ENCODE results near the gene ZMYND12. TPM values are rescaled to one million over a fixed set of nuclear protein-coding genes. Genes with fewer than 3 reads are reported as not detected.
"Not testable (repeated sequence)": the region's sequence is repeated elsewhere in the genome, so short reads cannot be mapped to it uniquely, and the experiment has no call there.

ZMYND12 gene
- total RNA-seq, result 4.3 TPM

GRCh38 chr1:42456010-42456753 is at the start of gene ZMYND12, which contains the start of gene PPCS:
Gene ZMYND12 (minus strand): TSS chr1:42456022. CDS start chr1:42455997, 25 bp downstream.
Gene PPCS (plus strand): TSS chr1:42456543. CDS start chr1:42456566, 23 bp downstream.
- DNase-seq (ENCODE audit: low read depth in 2 of 3, low spot score in 2 of 3), result peak; percentile 87 to 92 (median 92)

GRCh38 chr1:42504535-42505128 is 48.8 kb upstream of the ZMYND12 start:
- DNase-seq (ENCODE audit: low read depth in 2 of 3, low spot score in 2 of 3), result no peak

GRCh38 chr1:42502031-42502430 is 46.2 kb upstream of the ZMYND12 start:
- not testable (repeated sequence) for DNase-seq (ENCODE audit: low read depth in 2 of 3, low spot score in 2 of 3)

GRCh38 chr1:42490237-42490636 is 34.4 kb upstream of the ZMYND12 start:
- DNase-seq (ENCODE audit: low read depth in 2 of 3, low spot score in 2 of 3), result no peak

- no peak for DNase-seq (ENCODE audit: low read depth in 2 of 3, low spot score in 2 of 3)
Observed at GRCh38 chr1:42484382-42484781, 28.6 kb upstream of the ZMYND12 start.

- no peak for DNase-seq (ENCODE audit: low read depth in 2 of 3, low spot score in 2 of 3)
Observed at GRCh38 chr1:42482635-42483153, 26.9 kb upstream of the ZMYND12 start.

- no peak for DNase-seq (ENCODE audit: low read depth in 2 of 3, low spot score in 2 of 3)
Observed at GRCh38 chr1:42480921-42481320, 25.1 kb upstream of the ZMYND12 start.

- no peak for DNase-seq (ENCODE audit: low read depth in 2 of 3, low spot score in 2 of 3)
Observed at GRCh38 chr1:42479621-42480020, 23.8 kb upstream of the ZMYND12 start.

- no peak for DNase-seq (ENCODE audit: low read depth in 2 of 3, low spot score in 2 of 3)
Observed at GRCh38 chr1:42477775-42478174, 22.0 kb upstream of the ZMYND12 start.

- DNase-seq (ENCODE audit: low read depth in 2 of 3, low spot score in 2 of 3), result not testable (repeated sequence)
Observed at GRCh38 chr1:42477354-42477753, 21.5 kb upstream of the ZMYND12 start.

GRCh38 chr1:42476605-42477004 is 20.8 kb upstream of the ZMYND12 start:
- DNase-seq (ENCODE audit: low read depth in 2 of 3, low spot score in 2 of 3), result no peak

GRCh38 chr1:42469727-42470126 is 13.9 kb upstream of the ZMYND12 start:
- DNase-seq (ENCODE audit: low read depth in 2 of 3, low spot score in 2 of 3), result no peak

GRCh38 chr1:42466030-42466429 is 10.2 kb upstream of the ZMYND12 start:
- DNase-seq (ENCODE audit: low read depth in 2 of 3, low spot score in 2 of 3), result no peak

GRCh38 chr1:42463921-42464320 is 8.1 kb upstream of the ZMYND12 start:
- DNase-seq (ENCODE audit: low read depth in 2 of 3, low spot score in 2 of 3), result no peak

- peak; percentile 93 to 99 (median 97) for DNase-seq (ENCODE audit: low read depth in 2 of 3, low spot score in 2 of 3)
Observed at GRCh38 chr1:42462828-42463763, 7.3 kb upstream of the ZMYND12 start, which contains the start of gene CCDC30. Gene CCDC30 (plus strand): TSS chr1:42463286. CDS start chr1:42480552, 17,266 bp downstream.

GRCh38 chr1:42461196-42461595 is 5.4 kb upstream of the ZMYND12 start:
- no peak for DNase-seq (ENCODE audit: low read depth in 2 of 3, low spot score in 2 of 3)

- DNase-seq (ENCODE audit: low read depth in 2 of 3, low spot score in 2 of 3), result peak in 2 of 3 donors; percentile 64 to 70
Observed at GRCh38 chr1:42456754-42457089, 900 bp upstream of the ZMYND12 start.

- no peak for DNase-seq (ENCODE audit: low read depth in 2 of 3, low spot score in 2 of 3)
Observed at GRCh38 chr1:42454403-42454802, 1.4 kb downstream of the ZMYND12 start.

GRCh38 chr1:42453386-42453785 is 2.4 kb downstream of the ZMYND12 start:
- DNase-seq (ENCODE audit: low read depth in 2 of 3, low spot score in 2 of 3), result no peak

- no peak for DNase-seq (ENCODE audit: low read depth in 2 of 3, low spot score in 2 of 3)
Observed at GRCh38 chr1:42450061-42450460, 5.8 kb downstream of the ZMYND12 start.

- DNase-seq (ENCODE audit: low read depth in 2 of 3, low spot score in 2 of 3), result no peak
Observed at GRCh38 chr1:42449256-42449655, 6.6 kb downstream of the ZMYND12 start.
